ENCODE data around the gene HOXC10.

DNA sequence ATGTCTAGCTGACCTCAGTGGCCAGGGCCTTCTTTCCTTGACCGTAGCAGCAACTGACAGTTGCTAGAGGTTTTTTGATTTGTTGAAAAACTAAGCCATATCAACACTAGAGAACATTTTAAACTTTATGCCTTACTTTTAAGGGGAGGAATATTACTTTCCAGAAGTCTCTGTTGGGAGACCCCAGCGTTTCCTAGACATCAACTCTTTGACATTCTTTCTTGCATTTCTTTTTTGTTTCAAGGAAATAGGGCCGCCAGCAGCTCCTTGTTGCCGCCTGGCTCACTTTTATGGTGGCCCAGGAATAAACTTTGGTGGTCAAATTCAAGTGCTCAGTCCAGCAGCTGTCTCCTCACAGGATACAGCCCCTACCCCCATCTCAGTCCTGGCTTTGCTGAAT is 14.5 kb upstream of the HOXC10 start:
- TF ChIP-seq ZNF114 (CRISPR knock-in tag; IDR thresholded peaks at IDR 0.05), result no peak
- TF ChIP-seq, protein P1, sequence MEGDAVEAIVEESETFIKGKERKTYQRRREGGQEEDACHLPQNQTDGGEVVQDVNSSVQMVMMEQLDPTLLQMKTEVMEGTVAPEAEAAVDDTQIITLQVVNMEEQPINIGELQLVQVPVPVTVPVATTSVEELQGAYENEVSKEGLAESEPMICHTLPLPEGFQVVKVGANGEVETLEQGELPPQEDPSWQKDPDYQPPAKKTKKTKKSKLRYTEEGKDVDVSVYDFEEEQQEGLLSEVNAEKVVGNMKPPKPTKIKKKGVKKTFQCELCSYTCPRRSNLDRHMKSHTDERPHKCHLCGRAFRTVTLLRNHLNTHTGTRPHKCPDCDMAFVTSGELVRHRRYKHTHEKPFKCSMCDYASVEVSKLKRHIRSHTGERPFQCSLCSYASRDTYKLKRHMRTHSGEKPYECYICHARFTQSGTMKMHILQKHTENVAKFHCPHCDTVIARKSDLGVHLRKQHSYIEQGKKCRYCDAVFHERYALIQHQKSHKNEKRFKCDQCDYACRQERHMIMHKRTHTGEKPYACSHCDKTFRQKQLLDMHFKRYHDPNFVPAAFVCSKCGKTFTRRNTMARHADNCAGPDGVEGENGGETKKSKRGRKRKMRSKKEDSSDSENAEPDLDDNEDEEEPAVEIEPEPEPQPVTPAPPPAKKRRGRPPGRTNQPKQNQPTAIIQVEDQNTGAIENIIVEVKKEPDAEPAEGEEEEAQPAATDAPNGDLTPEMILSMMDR (conservative IDR thresholded peaks at IDR 0.05; ENCODE audit: low read depth in 2 of 2), result no peak
- TF ChIP-seq, protein P2, sequence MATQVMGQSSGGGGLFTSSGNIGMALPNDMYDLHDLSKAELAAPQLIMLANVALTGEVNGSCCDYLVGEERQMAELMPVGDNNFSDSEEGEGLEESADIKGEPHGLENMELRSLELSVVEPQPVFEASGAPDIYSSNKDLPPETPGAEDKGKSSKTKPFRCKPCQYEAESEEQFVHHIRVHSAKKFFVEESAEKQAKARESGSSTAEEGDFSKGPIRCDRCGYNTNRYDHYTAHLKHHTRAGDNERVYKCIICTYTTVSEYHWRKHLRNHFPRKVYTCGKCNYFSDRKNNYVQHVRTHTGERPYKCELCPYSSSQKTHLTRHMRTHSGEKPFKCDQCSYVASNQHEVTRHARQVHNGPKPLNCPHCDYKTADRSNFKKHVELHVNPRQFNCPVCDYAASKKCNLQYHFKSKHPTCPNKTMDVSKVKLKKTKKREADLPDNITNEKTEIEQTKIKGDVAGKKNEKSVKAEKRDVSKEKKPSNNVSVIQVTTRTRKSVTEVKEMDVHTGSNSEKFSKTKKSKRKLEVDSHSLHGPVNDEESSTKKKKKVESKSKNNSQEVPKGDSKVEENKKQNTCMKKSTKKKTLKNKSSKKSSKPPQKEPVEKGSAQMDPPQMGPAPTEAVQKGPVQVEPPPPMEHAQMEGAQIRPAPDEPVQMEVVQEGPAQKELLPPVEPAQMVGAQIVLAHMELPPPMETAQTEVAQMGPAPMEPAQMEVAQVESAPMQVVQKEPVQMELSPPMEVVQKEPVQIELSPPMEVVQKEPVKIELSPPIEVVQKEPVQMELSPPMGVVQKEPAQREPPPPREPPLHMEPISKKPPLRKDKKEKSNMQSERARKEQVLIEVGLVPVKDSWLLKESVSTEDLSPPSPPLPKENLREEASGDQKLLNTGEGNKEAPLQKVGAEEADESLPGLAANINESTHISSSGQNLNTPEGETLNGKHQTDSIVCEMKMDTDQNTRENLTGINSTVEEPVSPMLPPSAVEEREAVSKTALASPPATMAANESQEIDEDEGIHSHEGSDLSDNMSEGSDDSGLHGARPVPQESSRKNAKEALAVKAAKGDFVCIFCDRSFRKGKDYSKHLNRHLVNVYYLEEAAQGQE (IDR thresholded peaks at IDR 0.05; ENCODE audit: unreplicated experiment), result no peak
- peak; percentile 77 for TF ChIP-seq EZH2 (IDR thresholded peaks at IDR 0.05; ENCODE audit: low read depth, unreplicated experiment)
- TF ChIP-seq POLR2AphosphoS5 (IDR thresholded peaks at IDR 0.05; ENCODE audit: low read depth), result no peak
- no peak for TF ChIP-seq EZH2phosphoT487 (IDR thresholded peaks at IDR 0.05; ENCODE audit: unreplicated experiment)
- TF ChIP-seq STAT1 (IDR thresholded peaks at IDR 0.05; ENCODE audit: unreplicated experiment), result no peak
- TF ChIP-seq CREB1 (CRISPR knock-in tag; IDR thresholded peaks at IDR 0.05; ENCODE audit: low read depth), result no peak
- TF ChIP-seq, protein P3, sequence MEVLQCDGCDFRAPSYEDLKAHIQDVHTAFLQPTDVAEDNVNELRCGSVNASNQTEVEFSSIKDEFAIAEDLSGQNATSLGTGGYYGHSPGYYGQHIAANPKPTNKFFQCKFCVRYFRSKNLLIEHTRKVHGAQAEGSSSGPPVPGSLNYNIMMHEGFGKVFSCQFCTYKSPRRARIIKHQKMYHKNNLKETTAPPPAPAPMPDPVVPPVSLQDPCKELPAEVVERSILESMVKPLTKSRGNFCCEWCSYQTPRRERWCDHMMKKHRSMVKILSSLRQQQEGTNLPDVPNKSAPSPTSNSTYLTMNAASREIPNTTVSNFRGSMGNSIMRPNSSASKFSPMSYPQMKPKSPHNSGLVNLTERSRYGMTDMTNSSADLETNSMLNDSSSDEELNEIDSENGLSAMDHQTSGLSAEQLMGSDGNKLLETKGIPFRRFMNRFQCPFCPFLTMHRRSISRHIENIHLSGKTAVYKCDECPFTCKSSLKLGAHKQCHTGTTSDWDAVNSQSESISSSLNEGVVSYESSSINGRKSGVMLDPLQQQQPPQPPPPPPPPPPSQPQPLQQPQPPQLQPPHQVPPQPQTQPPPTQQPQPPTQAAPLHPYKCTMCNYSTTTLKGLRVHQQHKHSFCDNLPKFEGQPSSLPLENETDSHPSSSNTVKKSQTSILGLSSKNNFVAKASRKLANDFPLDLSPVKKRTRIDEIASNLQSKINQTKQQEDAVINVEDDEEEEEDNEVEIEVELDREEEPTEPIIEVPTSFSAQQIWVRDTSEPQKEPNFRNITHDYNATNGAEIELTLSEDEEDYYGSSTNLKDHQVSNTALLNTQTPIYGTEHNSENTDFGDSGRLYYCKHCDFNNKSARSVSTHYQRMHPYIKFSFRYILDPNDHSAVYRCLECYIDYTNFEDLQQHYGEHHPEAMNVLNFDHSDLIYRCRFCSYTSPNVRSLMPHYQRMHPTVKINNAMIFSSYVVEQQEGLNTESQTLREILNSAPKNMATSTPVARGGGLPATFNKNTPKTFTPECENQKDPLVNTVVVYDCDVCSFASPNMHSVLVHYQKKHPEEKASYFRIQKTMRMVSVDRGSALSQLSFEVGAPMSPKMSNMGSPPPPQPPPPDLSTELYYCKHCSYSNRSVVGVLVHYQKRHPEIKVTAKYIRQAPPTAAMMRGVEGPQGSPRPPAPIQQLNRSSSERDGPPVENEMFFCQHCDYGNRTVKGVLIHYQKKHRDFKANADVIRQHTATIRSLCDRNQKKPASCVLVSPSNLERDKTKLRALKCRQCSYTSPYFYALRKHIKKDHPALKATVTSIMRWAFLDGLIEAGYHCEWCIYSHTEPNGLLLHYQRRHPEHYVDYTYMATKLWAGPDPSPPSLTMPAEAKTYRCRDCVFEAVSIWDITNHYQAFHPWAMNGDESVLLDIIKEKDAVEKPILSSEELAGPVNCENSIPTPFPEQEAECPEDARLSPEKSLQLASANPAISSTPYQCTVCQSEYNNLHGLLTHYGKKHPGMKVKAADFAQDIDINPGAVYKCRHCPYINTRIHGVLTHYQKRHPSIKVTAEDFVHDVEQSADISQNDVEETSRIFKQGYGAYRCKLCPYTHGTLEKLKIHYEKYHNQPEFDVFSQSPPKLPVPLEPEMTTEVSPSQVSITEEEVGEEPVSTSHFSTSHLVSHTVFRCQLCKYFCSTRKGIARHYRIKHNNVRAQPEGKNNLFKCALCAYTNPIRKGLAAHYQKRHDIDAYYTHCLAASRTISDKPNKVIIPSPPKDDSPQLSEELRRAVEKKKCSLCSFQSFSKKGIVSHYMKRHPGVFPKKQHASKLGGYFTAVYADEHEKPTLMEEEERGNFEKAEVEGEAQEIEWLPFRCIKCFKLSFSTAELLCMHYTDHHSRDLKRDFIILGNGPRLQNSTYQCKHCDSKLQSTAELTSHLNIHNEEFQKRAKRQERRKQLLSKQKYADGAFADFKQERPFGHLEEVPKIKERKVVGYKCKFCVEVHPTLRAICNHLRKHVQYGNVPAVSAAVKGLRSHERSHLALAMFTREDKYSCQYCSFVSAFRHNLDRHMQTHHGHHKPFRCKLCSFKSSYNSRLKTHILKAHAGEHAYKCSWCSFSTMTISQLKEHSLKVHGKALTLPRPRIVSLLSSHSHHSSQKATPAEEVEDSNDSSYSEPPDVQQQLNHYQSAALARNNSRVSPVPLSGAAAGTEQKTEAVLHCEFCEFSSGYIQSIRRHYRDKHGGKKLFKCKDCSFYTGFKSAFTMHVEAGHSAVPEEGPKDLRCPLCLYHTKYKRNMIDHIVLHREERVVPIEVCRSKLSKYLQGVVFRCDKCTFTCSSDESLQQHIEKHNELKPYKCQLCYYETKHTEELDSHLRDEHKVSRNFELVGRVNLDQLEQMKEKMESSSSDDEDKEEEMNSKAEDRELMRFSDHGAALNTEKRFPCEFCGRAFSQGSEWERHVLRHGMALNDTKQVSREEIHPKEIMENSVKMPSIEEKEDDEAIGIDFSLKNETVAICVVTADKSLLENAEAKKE (CRISPR knock-in tag; IDR thresholded peaks at IDR 0.05), result no peak
- TF ChIP-seq JUNB (IDR thresholded peaks at IDR 0.05; ENCODE audit: unreplicated experiment), result no peak
- TF ChIP-seq, protein P4, sequence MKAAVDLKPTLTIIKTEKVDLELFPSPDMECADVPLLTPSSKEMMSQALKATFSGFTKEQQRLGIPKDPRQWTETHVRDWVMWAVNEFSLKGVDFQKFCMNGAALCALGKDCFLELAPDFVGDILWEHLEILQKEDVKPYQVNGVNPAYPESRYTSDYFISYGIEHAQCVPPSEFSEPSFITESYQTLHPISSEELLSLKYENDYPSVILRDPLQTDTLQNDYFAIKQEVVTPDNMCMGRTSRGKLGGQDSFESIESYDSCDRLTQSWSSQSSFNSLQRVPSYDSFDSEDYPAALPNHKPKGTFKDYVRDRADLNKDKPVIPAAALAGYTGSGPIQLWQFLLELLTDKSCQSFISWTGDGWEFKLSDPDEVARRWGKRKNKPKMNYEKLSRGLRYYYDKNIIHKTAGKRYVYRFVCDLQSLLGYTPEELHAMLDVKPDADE (IDR thresholded peaks at IDR 0.05), result no peak
- TF ChIP-seq NANOG (IDR thresholded peaks at IDR 0.05; ENCODE audit: borderline replicate concordance), result no peak

Data from GM23338 (cell line).